Fibroblast of mammary gland (primary cell): ENCODE data around the gene FOXL3.

ENCODE experiments used
- DNase-seq: peaks from one replicate; pipeline ENCODE4 v3.0.0-alpha.2; 2010; ENCODE audit warnings: low read depth
- H3K4me3 ChIP-seq: 2 replicates; pipeline ENCODE4 v1.5.1; 2011; ENCODE audit warnings: low read depth, mild to moderate bottlenecking, low read length, moderate library complexity; ENCODE audit not compliant: control insufficient read depth
- TF ChIP-seq, protein P1 (sequence below): conservative IDR thresholded peaks from 2 replicates; pipeline ENCODE4 v1.5.1; 2011; ENCODE audit warnings: low read depth, low read length, inconsistent platforms; ENCODE audit not compliant: control insufficient read depth, insufficient read depth

FOXL3 gene

DNA sequence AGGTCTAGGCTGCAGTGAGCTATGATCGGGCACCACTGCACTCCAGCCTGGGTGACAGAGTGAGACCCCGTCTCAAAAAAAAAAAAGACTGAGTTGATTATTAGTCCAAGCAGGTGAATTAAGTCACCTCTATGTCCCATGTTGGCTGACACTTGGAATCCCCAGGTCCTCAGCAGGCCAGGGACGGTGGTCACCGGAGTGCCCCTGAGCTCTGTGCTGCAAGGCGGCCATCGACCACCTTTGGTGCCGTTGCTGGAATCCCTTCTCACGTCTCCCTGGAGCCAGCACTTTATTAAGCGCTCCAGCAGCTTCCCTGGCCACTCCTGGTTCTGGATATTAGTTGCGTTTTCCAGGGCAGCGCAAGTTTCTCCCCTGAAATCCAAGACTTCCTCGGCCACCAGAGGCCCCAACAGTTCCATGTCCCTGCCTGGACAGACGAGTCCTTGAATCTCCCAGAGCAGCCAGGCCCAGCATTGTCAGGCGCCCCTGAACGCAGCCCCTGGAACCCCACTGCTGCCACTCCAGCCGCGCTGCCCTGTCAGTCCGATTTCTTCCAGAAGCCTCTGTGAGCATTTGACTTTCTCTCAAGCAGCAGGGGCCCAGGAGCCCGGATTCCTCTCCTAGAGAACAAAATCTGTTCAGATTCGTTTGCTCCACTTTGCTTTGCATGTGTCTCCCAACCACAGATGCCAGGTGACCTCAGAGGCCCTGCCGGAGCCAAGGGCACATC is 38.4 kb upstream of the FOXL3 start:
- H3K4me3 ChIP-seq = no peak overlapping the region
- no peak for DNase-seq
- TF ChIP-seq, protein P1, sequence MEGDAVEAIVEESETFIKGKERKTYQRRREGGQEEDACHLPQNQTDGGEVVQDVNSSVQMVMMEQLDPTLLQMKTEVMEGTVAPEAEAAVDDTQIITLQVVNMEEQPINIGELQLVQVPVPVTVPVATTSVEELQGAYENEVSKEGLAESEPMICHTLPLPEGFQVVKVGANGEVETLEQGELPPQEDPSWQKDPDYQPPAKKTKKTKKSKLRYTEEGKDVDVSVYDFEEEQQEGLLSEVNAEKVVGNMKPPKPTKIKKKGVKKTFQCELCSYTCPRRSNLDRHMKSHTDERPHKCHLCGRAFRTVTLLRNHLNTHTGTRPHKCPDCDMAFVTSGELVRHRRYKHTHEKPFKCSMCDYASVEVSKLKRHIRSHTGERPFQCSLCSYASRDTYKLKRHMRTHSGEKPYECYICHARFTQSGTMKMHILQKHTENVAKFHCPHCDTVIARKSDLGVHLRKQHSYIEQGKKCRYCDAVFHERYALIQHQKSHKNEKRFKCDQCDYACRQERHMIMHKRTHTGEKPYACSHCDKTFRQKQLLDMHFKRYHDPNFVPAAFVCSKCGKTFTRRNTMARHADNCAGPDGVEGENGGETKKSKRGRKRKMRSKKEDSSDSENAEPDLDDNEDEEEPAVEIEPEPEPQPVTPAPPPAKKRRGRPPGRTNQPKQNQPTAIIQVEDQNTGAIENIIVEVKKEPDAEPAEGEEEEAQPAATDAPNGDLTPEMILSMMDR = no peak

- DNase-seq = no peak
- H3K4me3 ChIP-seq = no peak overlapping the region
- TF ChIP-seq, protein P1 = no peak
Observed at GRCh38 chr7:252216-252965, 37.6 kb upstream of the FOXL3 start.

DNA sequence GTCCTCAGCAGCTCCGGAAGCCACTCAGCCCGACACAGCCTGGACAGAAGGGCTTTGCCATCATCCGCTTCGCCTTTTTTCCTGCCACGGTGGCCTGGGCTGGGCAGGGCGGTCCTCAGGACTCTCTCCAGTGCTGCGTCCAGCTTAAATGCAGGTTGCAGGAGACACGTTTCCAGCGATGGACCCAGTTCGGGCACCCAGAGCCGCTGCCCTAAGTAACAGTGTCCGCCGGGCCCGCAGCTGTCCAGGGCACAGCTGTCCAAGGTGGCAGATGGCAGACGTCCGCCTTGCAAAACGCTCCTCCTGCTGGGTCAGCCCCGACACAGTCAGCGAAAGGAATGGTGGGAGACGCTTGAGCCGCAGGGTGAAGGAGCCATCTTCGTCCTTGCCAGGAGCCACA is 37.0 kb upstream of the FOXL3 start:
- H3K4me3 ChIP-seq = no peak overlapping the region
- DNase-seq = no peak
- TF ChIP-seq, protein P1 = no peak

GRCh38 chr7:253581-254336 is 36.2 kb upstream of the FOXL3 start:
- H3K4me3 ChIP-seq = no peak overlapping the region
- no peak for DNase-seq
- TF ChIP-seq, protein P1 = no peak

DNA sequence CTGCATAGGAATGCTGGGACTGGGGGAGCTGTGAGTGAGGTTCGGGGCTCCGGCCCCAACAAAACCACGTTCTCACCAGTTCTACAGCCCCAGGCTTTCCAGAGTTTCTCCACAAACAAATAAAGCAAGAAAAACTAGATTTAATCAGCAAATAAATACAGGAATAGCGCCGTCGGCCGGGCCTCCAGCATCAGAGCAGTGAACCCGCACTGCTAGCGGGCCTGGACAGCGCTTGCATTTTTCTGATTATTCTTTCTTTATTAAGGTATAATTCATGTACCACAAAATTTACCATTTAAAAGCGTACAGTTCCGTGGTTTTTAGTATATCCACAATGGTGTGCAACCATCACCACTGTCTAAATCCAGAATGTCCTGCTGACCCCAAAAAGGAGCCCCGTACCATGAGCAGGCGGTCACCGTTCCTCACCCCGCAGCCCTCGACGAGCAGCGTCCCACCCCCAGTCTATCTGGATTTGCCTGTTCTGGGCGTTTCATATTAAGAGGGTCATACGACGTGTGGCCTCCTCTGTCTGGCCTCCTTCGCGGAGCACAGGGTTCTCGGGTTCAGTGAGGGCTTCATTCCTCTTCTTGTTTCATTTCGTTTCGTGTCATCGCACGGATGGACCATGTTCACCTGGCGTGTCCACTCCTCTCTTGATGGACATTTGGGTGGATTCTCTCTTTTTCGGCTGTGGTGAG is 35.5 kb upstream of the FOXL3 start:
- no peak overlapping the region for H3K4me3 ChIP-seq
- TF ChIP-seq, protein P1 = no peak
- no peak for DNase-seq

GRCh38 chr7:255038-255435 is 34.9 kb upstream of the FOXL3 start:
- no peak for DNase-seq
- TF ChIP-seq, protein P1 = no peak
- no peak overlapping the region for H3K4me3 ChIP-seq
